SK-N-SH (cell line): ENCODE results near the gene CHCHD3. TPM values are rescaled to one million over a fixed set of nuclear protein-coding genes. Genes with fewer than 3 reads are reported as not detected.

ENCODE experiments used
- CTCF ChIA-PET: fragments of 300-600, 350-600 bp; formaldehyde crosslinking; extraction: SDS; loops from one replicate; lab custom pipeline; 2021; lab: Yijun Ruan, JAX
- POLR2A ChIA-PET: fragments of 350-600 bp; sonication (Branson Sonifier 250); formaldehyde crosslinking; extraction: SDS; loops from one replicate; lab custom pipeline; 2020; ENCODE audit warnings: antibody characterized with exemption, inconsistent platforms; lab: Yijun Ruan, JAX
- DNase-seq: peaks from one replicate; pipeline ENCODE4 v3.0.0; 2012
- H2AFZ ChIP-seq: fragments of 200-600 bp; sonication (generic); 2 replicates; pipeline ENCODE4 v1.8.1; 2016; ENCODE audit warnings: antibody characterized with exemption, mild to moderate bottlenecking, low read depth
- H3F3A ChIP-seq: fragments of 200-600 bp; sonication (generic); replicated peaks from 2 replicates; pipeline ENCODE3; 2016; ENCODE audit warnings: antibody characterized with exemption, mild to moderate bottlenecking; ENCODE audit not compliant: insufficient read depth
- H3K27ac ChIP-seq, 2 experiments: fragments of 200-500 bp in 1 of 2; fragments of 200-600 bp in 1 of 2; sonication (Bioruptor generic) in 1 of 2; sonication (generic), shearing (Covaris generic) in 1 of 2; 2 replicates each; pipeline versions ENCODE4 v1.5.1 to v1.6.1; 2014 to 2016; ENCODE audit warnings: low read depth in 2 of 2, inconsistent platforms in 1 of 2, low read length in 1 of 2, mild to moderate bottlenecking in 1 of 2, mixed read lengths in 1 of 2
- H3K27me3 ChIP-seq: fragments of 200-600 bp; sonication (generic), shearing (Covaris generic); 2 replicates; pipeline ENCODE4 v1.6.1; 2016; ENCODE audit warnings: mixed run types; ENCODE audit not compliant: insufficient read depth
- H3K36me3 ChIP-seq, 2 experiments: fragments of 200-500 bp in 1 of 2; fragments of 200-600 bp in 1 of 2; sonication (Bioruptor generic) in 1 of 2; sonication (generic) in 1 of 2; replicated peaks in 1 of 2; 2 replicates each; pipeline versions ENCODE3 to v1.5.1; 2014 to 2016; ENCODE audit warnings: low read length in 1 of 2, mild to moderate bottlenecking in 1 of 2; ENCODE audit not compliant: insufficient read depth in 2 of 2, control insufficient read depth in 1 of 2
- H3K4me1 ChIP-seq, 2 experiments: fragments of 200-500 bp in 1 of 2; fragments of 200-600 bp in 1 of 2; sonication (Bioruptor generic) in 1 of 2; sonication (generic), shearing (Covaris generic) in 1 of 2; 2 replicates each; pipeline versions ENCODE4 v1.5.1 to v1.6.1; 2014 to 2016; ENCODE audit warnings: low read depth in 1 of 2, low read length in 1 of 2, mixed run types in 1 of 2; ENCODE audit not compliant: insufficient read depth in 2 of 2, control insufficient read depth in 1 of 2
- H3K4me2 ChIP-seq: fragments of 200-600 bp; sonication (generic), shearing (Covaris generic); 2 replicates; pipeline ENCODE4 v1.6.1; 2017; ENCODE audit warnings: mixed run types
- H3K4me3 ChIP-seq, 2 experiments: fragments of 200-500 bp in 1 of 2; fragments of 200-600 bp in 1 of 2; sonication (Bioruptor generic) in 1 of 2; sonication (generic), shearing (Covaris generic) in 1 of 2; 2 replicates each; pipeline versions ENCODE4 v1.5.1 to v1.8.1; 2014 to 2016; ENCODE audit warnings: low read depth in 2 of 2, inconsistent platforms in 1 of 2, low read length in 1 of 2, mild to moderate bottlenecking in 1 of 2, mixed read lengths in 1 of 2, moderate library complexity in 1 of 2
- H3K79me2 ChIP-seq: fragments of 200-600 bp; sonication (generic); 2 replicates; pipeline ENCODE4 v1.8.1; 2017; ENCODE audit warnings: mild to moderate bottlenecking; ENCODE audit not compliant: insufficient read depth
- H3K9ac ChIP-seq: fragments of 200-600 bp; sonication (generic); 2 replicates; pipeline ENCODE4 v1.6.1; 2017; ENCODE audit warnings: mixed run types
- H3K9me2 ChIP-seq: fragments of 200-600 bp; sonication (generic); 2 replicates; pipeline ENCODE4 v1.6.1; 2017; ENCODE audit warnings: mixed run types
- H3K9me3 ChIP-seq: fragments of 200-600 bp; sonication (generic); 2 replicates; pipeline ENCODE4 v1.6.1; 2017; ENCODE audit warnings: mixed run types, mild to moderate bottlenecking, moderate library complexity
- H4K20me1 ChIP-seq: fragments of 200-600 bp; sonication (generic); 2 replicates; pipeline ENCODE4 v1.6.1; 2017; ENCODE audit warnings: mild to moderate bottlenecking, mixed run types; ENCODE audit not compliant: insufficient read depth
- CHD2 ChIP-seq: fragments of 150-350 bp; IDR thresholded peaks from 2 replicates; pipeline ENCODE4 v1.6.1; 2018; ENCODE audit warnings: low read length; ENCODE audit not compliant: partially characterized antibody
- CTCF ChIP-seq: fragments of 200-600 bp; sonication (generic); IDR thresholded peaks from 2 replicates; pipeline ENCODE4 v1.6.1; 2017; ENCODE audit warnings: antibody characterized with exemption, mild to moderate bottlenecking, moderate library complexity
- FOXJ3 ChIP-seq: sonication (generic); formaldehyde crosslinking; IDR thresholded peaks from 2 replicates; pipeline ENCODE4 v1.5.1; 2020; ENCODE audit warnings: mild to moderate bottlenecking, missing genetic modification reagents
- IRF3 ChIP-seq: fragments of 150-350 bp; IDR thresholded peaks from 2 replicates; pipeline ENCODE4 v1.6.1; 2016; ENCODE audit warnings: mild to moderate bottlenecking, low read depth, low read length
- MAX ChIP-seq: IDR thresholded peaks from 2 replicates; pipeline ENCODE4 v1.4.0; 2012; ENCODE audit warnings: low read depth
- MEF2A ChIP-seq: IDR thresholded peaks from 2 replicates; pipeline ENCODE4 v1.4.0; 2012; ENCODE audit warnings: low read depth, borderline replicate concordance
- MXI1 ChIP-seq: IDR thresholded peaks from 2 replicates; pipeline ENCODE4 v1.6.1; 2012; ENCODE audit warnings: mild to moderate bottlenecking, low read depth, low read length, improper control_type of control experiment
- NRF1 ChIP-seq: IDR thresholded peaks from 2 replicates; pipeline ENCODE4 v1.6.1; 2012; ENCODE audit warnings: low read depth, mild to moderate bottlenecking, low read length
- PBX3 ChIP-seq: IDR thresholded peaks from 2 replicates; pipeline ENCODE4; 2012
- POLR2AphosphoS5 ChIP-seq: IDR thresholded peaks from 2 replicates; pipeline ENCODE4 v1.6.1; 2012; ENCODE audit warnings: low read depth, low read length
- RXRA ChIP-seq: IDR thresholded peaks from 2 replicates; pipeline ENCODE4 v1.4.0; 2012; ENCODE audit warnings: low read depth, mild to moderate bottlenecking, borderline replicate concordance
- TCF12 ChIP-seq: IDR thresholded peaks from 2 replicates; pipeline ENCODE4 v1.4.0; 2012
- ZBTB33 ChIP-seq: IDR thresholded peaks from 2 replicates; pipeline ENCODE4 v1.4.0; 2012; ENCODE audit warnings: low read depth, borderline replicate concordance
- WGBS: methylation state at CpG from one replicate; pipeline ENCODE4 v1.1.6; 2017; ENCODE audit warnings: low lambda C conversion rate; 5-methylcytosine and 5-hydroxymethylcytosine counted together
- polyA plus RNA-seq, 3 experiments: library from polyadenylated mRNA; depleted of rRNA; stranded (reverse); fragments of >200 nt; gene quantifications; 2 replicates each; pipeline ENCODE4 v1.2.3, GENCODE V29; 2012

CHCHD3 gene
- polyA plus RNA-seq, 1 of the 3 experiments (the other 2 are of a cell fraction) = 97.1 TPM

- no peaks in the 10 kb centered on the region for H4K20me1 ChIP-seq
- no peaks in the 10 kb centered on the region for H3F3A ChIP-seq
- 100% methylated on average over 1 of the region's 1 CpG for WGBS
- H3K9ac ChIP-seq = no peak overlapping the region
- ChIA-PET CTCF (interaction anchor here (0.7 to 1.5 kb wide), 2 partner anchors 9 to 15 kb away, joined by 3 read pairs; no protein-coding TSS in a partner anchor), POLR2A (no interaction called here)
- no peak overlapping the region for H2AFZ ChIP-seq
- H3K9me2 ChIP-seq = no peaks in the 10 kb centered on the region
- H3K27ac ChIP-seq = no peak overlapping the region
- H3K9me3 ChIP-seq = peaks cover 6% of the 10 kb centered on the region; the same call in 1 of the 2 replicates
- H3K4me3 ChIP-seq = no peak overlapping the region
- TF ChIP-seq FOXJ3 (CRISPR knock-in tag) (no peak), CHD2 (no peak), RXRA (no peak), ZBTB33 (no peak), MEF2A (no peak), PBX3 (no peak), POLR2AphosphoS5 (no peak), IRF3 (no peak), TCF12 (no peak), NRF1 (no peak), MXI1 (no peak), MAX (no peak), CTCF (no peak)
- no peaks in the 10 kb centered on the region for H3K79me2 ChIP-seq
- no peak overlapping the region for H3K4me2 ChIP-seq
- H3K4me1 ChIP-seq = no peaks in the 10 kb centered on the region
- no peak for DNase-seq
- no peaks in the 10 kb centered on the region for H3K27me3 ChIP-seq
- peaks cover under 1 to 3% of the 10 kb centered on the region in 2 experiments for H3K36me3 ChIP-seq
Observed at GRCh38 chr7:132859199-132859598, 222.7 kb downstream of the CHCHD3 start.
